Spleen (tissue), 13 donors: Measurements from ENCODE around the gene SLC12A5. TPM values are rescaled to one million over a fixed set of nuclear protein-coding genes. Genes with fewer than 3 reads are reported as not detected.

Source experiments
- DNase-seq: peaks from one replicate; pipeline ENCODE4 v3.0.0-alpha.2; 2020
- H3K27ac ChIP-seq, 8 donors: fragments of 200-600 bp; sonication (generic) in 7 of 8; 1 replicate in 4 of 8; 2 replicates in 4 of 8; pipeline versions ENCODE4 v1.5.0 to v1.8.0; 2016 to 2021; ENCODE audit warnings: inconsistent platforms in 4 of 8, mild to moderate bottlenecking in 4 of 8, moderate library complexity in 1 of 8
- H3K27me3 ChIP-seq, 7 donors: fragments of 200-600 bp; sonication (generic) in 6 of 7; replicated peaks in 1 of 7; 1 replicate in 4 of 7; 2 replicates in 3 of 7; pipeline versions ENCODE4 v1.5.0 to v1.8.0; 2016 to 2021; ENCODE audit warnings: inconsistent platforms in 3 of 7, mild to moderate bottlenecking in 1 of 7
- H3K36me3 ChIP-seq, 6 donors: fragments of 200-600 bp; sonication (generic) in 5 of 6; 1 replicate in 4 of 6; 2 replicates in 2 of 6; pipeline versions ENCODE4 v1.5.0 to v1.8.0; 2016 to 2021; ENCODE audit warnings: inconsistent platforms in 2 of 6
- H3K4me1 ChIP-seq, 6 donors: fragments of 200-600 bp; sonication (generic) in 5 of 6; 1 replicate in 3 of 6; 2 replicates in 3 of 6; pipeline versions ENCODE4 v1.5.0 to v1.8.0; 2016 to 2021; ENCODE audit warnings: inconsistent platforms in 3 of 6
- H3K4me3 ChIP-seq, 8 donors: fragments of 200-600 bp; sonication (generic) in 7 of 8; 1 replicate in 4 of 8; 2 replicates in 4 of 8; pipeline versions ENCODE4 v1.5.0 to v1.8.0; 2016 to 2021; ENCODE audit warnings: inconsistent platforms in 4 of 8, mild to moderate bottlenecking in 4 of 8, moderate library complexity in 2 of 8
- H3K9me3 ChIP-seq, 8 donors: fragments of 200-600 bp; sonication (generic) in 7 of 8; 1 replicate in 4 of 8; 2 replicates in 4 of 8; pipeline versions ENCODE4 v1.5.0 to v1.8.0; 2016 to 2021; ENCODE audit warnings: inconsistent platforms in 4 of 8
- POLR2A ChIP-seq, 3 donors: fragments of 450-650 bp; IDR thresholded peaks; one replicate each; pipeline ENCODE4 v1.5.1; 2017; ENCODE audit warnings: antibody characterized with exemption in 3 of 3, mild to moderate bottlenecking in 1 of 3
- POLR2AphosphoS5 ChIP-seq, 3 donors: sonication (generic); formaldehyde crosslinking; IDR thresholded peaks; one replicate each; pipeline ENCODE4 v1.5.1; 2017; ENCODE audit warnings: antibody characterized with exemption in 3 of 3
- WGBS, 5 donors: extraction: QIAGEN DNeasy Blood & Tissue Kit in 3 of 5; methylation state at CpG; one replicate each; pipeline versions ENCODE4 v1.1.5 to v1.1.7; 2013 to 2018; 5-methylcytosine and 5-hydroxymethylcytosine counted together
- intact Hi-C: fragments of 100-400 bp; cut with DNase I; formaldehyde crosslinking; loops from one replicate; pipeline ENCODE4 v1.15.0; 2023; ENCODE audit warnings: low total_unique reads
- long read RNA-seq, 2 donors: transcript quantifications; one replicate each; lab custom pipeline, GENCODE V29; 2026
- polyA plus RNA-seq, 3 donors: library from polyadenylated mRNA; stranded (reverse); fragments of 200-250 nt; gene quantifications; one replicate each; pipeline ENCODE4 v1.2.1, GENCODE V29; 2013
- total RNA-seq, 7 donors: library from RNA; depleted of rRNA in 3 of 7; stranded (reverse); fragments of >200 nt in 3 of 7; fragmentation: NEBNext Ultra II Directional in 4 of 7; extraction: Animal tissue kit (Norgen Biotek cat#: 25700) in 4 of 7; gene quantifications; one replicate each; pipeline versions ENCODE4 v1.1.0 to v1.2.1, GENCODE V29; 2016 to 2021
- TF ChIP-seq, protein P1 (sequence below), 11 experiments: fragments of 200-600 bp in 7 of 11; fragments of 450-650 bp in 4 of 11; sonication (generic) in 4 of 11; IDR thresholded peaks in 8 of 11; conservative IDR thresholded peaks in 3 of 11; 1 replicate in 7 of 11; 2 replicates in 4 of 11; pipeline versions ENCODE4 v1.4.0 to v1.8.0; 2016 to 2021; ENCODE audit warnings: antibody characterized with exemption in 11 of 11, inconsistent platforms in 4 of 11, mild to moderate bottlenecking in 1 of 11
- donor health status: healthy with polysubstance abuse.
- donor health status: DM: no; HTN: no; CAD: no; lungs with moderate emphysema.
- donor health status: DM: no; HTN: no; CAD: no.
- donor health status: Bipolar disorder and iron deficiency.
- donor health status: healthy.
- donor health status: DM: no; HTN: no; CAD: no.
- donor health status: DM: yes; HTN: yes; CAD: no.

The SLC12A5 gene
- 1 to 10 TPM in 5 of 7 donors, under 1 TPM in 2; 0.20 to 4.0 (median 2.5) TPM for total RNA-seq
- 1 to 10 TPM; 1.8 to 8.7 (median 4.1) TPM for polyA plus RNA-seq
- long read RNA-seq, donor 1, partial matches to known transcripts, result 0 of 5 reads
- long read RNA-seq, donor 1, other reads (novel, unspliced or antisense), result 0 of 5 reads
- long read RNA-seq, donor 2, partial matches to known transcripts, result 0 of 2 reads
- long read RNA-seq, donor 2, other reads (novel, unspliced or antisense), result 0 of 2 reads

DNA sequence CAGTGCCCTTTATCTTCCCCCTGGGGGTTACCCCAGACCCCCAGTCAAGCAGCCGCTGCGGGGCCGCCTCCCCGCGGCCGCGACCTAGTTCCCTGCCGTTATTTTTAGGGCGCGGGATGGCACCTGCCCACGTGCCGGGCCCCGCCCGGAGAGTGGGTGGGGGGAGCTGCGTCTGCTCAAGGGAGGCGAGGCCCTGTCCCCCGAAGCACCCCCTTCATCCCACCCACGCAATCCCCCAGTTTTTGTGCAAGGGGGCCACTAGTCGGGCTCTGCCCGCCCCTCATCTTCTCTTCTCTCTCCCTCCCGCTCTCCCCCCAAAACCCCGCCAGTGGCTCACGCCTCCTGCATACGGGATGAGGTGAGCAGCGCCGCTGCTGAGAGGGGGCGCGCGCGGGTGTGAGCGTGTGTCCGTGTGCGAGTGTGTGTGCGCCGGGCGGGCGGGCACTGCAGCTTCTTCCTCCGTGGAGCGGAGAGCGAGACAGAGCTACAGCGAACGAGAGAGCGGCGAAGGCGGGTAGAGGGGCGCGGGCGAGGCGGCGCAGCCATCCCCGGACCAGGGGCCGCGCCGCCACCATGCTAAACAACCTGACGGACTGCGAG, at the start of gene SLC12A5:
Gene SLC12A5 (plus strand): TSS at position 444 of the 600 bp plus-strand sequence. CDS start 130 bp downstream, at position 574.
- TF ChIP-seq POLR2A (IDR thresholded peaks at IDR 0.05), result no peak
- TF ChIP-seq, protein P1, sequence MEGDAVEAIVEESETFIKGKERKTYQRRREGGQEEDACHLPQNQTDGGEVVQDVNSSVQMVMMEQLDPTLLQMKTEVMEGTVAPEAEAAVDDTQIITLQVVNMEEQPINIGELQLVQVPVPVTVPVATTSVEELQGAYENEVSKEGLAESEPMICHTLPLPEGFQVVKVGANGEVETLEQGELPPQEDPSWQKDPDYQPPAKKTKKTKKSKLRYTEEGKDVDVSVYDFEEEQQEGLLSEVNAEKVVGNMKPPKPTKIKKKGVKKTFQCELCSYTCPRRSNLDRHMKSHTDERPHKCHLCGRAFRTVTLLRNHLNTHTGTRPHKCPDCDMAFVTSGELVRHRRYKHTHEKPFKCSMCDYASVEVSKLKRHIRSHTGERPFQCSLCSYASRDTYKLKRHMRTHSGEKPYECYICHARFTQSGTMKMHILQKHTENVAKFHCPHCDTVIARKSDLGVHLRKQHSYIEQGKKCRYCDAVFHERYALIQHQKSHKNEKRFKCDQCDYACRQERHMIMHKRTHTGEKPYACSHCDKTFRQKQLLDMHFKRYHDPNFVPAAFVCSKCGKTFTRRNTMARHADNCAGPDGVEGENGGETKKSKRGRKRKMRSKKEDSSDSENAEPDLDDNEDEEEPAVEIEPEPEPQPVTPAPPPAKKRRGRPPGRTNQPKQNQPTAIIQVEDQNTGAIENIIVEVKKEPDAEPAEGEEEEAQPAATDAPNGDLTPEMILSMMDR (IDR thresholded peaks at IDR 0.05 in 8 of 11, conservative IDR thresholded peaks at IDR 0.05 in 3 of 11), result no peak
- no peak for TF ChIP-seq POLR2AphosphoS5 (IDR thresholded peaks at IDR 0.05)
- H3K4me3 ChIP-seq, result no peak within 1 kb of the TSS
- intact Hi-C loops, result loop anchor here (10.0 kb wide), 1 partner anchor 56 kb away; the partner anchor contains the start of gene NCOA5
- H3K27me3 ChIP-seq, result peaks cover 3 to 100% (median 56%) of the 10 kb centered on the region in 7 donors
- no peak for DNase-seq
- peaks cover 0 to 7% (median 0%) of the 10 kb centered on the region in 8 donors for H3K9me3 ChIP-seq
- 24 to 32% (median 26%) methylated on average over 32 to 56 of the region's 56 CpGs for WGBS, 5 donors
- H3K4me1 ChIP-seq, result peaks cover 0 to 9% (median 0%) of the 10 kb centered on the region in 6 donors
- H3K27ac ChIP-seq, result no peak within 1 kb of the TSS
- no peaks in the 10 kb centered on the region for H3K36me3 ChIP-seq

DNA sequence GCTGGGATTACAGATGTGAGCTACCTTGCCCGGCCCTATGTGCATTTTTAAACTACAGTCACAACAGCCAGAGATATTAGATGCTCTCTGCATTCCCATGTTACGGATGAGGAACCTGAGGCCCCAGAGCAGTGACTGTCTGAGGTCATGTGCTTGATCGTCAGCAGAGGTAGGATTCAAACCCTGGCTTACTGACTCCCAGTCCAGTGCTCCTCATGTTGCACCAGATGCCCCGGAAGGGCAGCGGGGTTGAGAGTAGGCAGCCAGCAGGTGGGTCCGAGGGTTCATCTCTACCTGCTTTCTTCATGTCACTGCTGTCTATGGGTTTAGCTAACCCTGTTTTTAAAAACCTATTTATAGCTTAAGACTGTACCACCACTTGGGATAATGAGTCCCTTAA, 47.8 kb upstream of the SLC12A5 start:
- TF ChIP-seq, protein P1 (IDR thresholded peaks at IDR 0.05 in 8 of 11, conservative IDR thresholded peaks at IDR 0.05 in 3 of 11), result no peak
- no peak for TF ChIP-seq POLR2AphosphoS5 (IDR thresholded peaks at IDR 0.05)
- no peak for TF ChIP-seq POLR2A (IDR thresholded peaks at IDR 0.05)
- H3K9me3 ChIP-seq, result no peaks in the 10 kb centered on the region
- no peak overlapping the region for H3K27ac ChIP-seq
- WGBS, 5 donors, result 87 to 95% (median 90%) methylated on average over 6 of the region's 6 CpGs
- H3K36me3 ChIP-seq, result no peaks in the 10 kb centered on the region
- H3K4me3 ChIP-seq, result no peak overlapping the region
- no peak for DNase-seq
- peaks cover 0 to 14% (median 0%) of the 10 kb centered on the region in 7 donors for H3K27me3 ChIP-seq
- no peaks in the 10 kb centered on the region for H3K4me1 ChIP-seq
- intact Hi-C loops, result no loop called here

DNA sequence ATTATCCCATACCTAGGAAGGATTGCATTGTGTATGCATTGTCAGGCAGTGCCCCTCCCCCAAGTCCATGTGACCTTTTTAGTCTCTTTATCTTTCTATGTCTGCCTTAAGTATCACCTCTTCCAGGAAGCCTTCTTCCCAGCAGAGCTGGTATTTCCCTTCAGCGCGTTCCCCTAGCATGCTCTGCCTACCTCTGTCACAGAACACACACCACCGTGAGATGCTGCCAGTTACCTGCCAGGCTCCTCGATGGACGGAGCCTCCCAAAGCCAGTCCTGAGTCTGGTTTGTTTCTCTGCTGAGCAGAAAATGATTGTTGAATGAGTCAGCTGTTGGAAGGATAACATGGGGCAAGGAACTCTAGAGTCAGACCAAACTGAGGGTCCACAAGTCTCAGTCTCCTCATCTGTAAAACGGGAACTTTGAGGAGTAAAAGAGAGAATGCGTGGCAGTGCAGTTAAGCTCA, 45.7 kb upstream of the SLC12A5 start:
- Histone ChIP-seq H3K9me3 (no peaks in the 10 kb centered on the region), H3K27ac (no peak overlapping the region), H3K36me3 (no peaks in the 10 kb centered on the region), H3K4me3 (no peak overlapping the region), H3K27me3 (peaks cover 0 to 29% (median 0%) of the 10 kb centered on the region in 7 donors), H3K4me1 (peaks cover 0 to 11% (median 5%) of the 10 kb centered on the region in 6 donors)
- 67 to 81% (median 77%) methylated on average over 7 of the region's 7 CpGs for WGBS, 5 donors
- TF ChIP-seq POLR2AphosphoS5 (IDR thresholded peaks at IDR 0.05), result no peak
- TF ChIP-seq POLR2A (IDR thresholded peaks at IDR 0.05), result no peak
- TF ChIP-seq, protein P1 (IDR thresholded peaks at IDR 0.05 in 8 of 11, conservative IDR thresholded peaks at IDR 0.05 in 3 of 11), result no peak
- no peak for DNase-seq
- intact Hi-C loops, result no loop called here

DNA sequence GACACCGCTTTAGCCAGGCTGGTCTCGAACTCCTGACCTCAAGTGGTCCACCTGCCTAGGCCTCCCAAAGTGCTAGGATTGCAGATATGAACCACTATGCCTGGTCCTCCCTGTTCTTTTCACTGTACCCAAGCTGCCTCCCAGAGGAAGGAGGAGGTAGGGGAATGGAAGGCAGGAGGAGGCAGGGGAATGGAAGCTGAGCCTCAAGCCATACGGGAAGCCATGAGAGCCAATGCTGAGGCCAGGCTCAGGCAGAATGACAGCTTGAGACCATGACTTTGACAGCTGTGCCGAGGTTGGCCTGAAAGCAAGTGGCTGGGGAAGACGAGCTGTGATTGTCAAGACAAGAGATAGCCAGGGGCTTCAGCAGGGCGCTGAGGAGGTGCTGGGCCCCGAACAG, 43.4 kb upstream of the SLC12A5 start:
- Histone ChIP-seq H3K4me1 (peaks cover 0 to 11% (median 5%) of the 10 kb centered on the region in 6 donors), H3K36me3 (no peaks in the 10 kb centered on the region), H3K9me3 (no peaks in the 10 kb centered on the region), H3K27ac (no peak overlapping the region), H3K4me3 (no peak overlapping the region), H3K27me3 (peaks cover 0 to 46% (median 0%) of the 10 kb centered on the region in 7 donors)
- TF ChIP-seq POLR2AphosphoS5 (IDR thresholded peaks at IDR 0.05), result no peak
- TF ChIP-seq, protein P1 (IDR thresholded peaks at IDR 0.05 in 8 of 11, conservative IDR thresholded peaks at IDR 0.05 in 3 of 11), result no peak
- no peak for TF ChIP-seq POLR2A (IDR thresholded peaks at IDR 0.05)
- DNase-seq, result no peak
- 69 to 83% (median 78%) methylated on average over 7 of the region's 7 CpGs for WGBS, 5 donors
- intact Hi-C loops, result no loop called here
